ENCODE results near the gene MYOM3.

DNA sequence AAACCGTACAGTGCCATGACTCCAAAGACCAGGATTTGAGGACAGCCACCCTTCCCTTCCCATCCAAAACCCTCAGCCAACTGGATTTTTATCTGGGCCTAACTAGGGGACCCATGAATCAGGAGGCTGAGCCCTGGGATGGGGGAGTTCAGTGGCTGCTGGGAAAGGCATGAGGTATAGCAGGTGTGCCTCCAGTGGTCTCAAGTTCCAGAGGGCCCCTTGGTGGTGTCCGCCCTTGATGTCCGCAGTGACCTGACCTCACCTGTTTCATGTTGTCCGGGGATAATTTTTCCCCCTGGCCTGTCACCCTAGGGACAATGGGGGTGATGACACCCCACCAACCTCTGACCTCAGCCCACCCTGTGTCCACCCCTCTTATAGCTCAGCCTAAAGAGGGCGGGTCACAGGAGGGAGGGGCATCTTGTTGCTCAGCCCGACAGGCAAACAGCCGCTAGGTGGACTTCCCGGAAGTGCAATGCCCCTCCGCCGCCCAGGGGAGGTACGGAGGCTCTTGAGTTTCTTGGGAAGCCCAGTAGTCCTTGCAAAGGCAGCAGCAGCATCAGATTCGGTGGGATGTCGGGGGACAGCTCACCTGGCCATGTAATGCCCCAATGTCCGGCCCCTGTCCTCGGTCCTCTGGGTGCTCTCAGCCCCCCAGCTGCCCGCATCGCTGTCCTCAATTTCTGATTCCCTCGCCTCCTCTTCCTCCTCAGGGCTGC is 44.8 kb upstream of the MYOM3 start:
- TF ChIP-seq, protein P1, sequence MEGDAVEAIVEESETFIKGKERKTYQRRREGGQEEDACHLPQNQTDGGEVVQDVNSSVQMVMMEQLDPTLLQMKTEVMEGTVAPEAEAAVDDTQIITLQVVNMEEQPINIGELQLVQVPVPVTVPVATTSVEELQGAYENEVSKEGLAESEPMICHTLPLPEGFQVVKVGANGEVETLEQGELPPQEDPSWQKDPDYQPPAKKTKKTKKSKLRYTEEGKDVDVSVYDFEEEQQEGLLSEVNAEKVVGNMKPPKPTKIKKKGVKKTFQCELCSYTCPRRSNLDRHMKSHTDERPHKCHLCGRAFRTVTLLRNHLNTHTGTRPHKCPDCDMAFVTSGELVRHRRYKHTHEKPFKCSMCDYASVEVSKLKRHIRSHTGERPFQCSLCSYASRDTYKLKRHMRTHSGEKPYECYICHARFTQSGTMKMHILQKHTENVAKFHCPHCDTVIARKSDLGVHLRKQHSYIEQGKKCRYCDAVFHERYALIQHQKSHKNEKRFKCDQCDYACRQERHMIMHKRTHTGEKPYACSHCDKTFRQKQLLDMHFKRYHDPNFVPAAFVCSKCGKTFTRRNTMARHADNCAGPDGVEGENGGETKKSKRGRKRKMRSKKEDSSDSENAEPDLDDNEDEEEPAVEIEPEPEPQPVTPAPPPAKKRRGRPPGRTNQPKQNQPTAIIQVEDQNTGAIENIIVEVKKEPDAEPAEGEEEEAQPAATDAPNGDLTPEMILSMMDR (IDR thresholded peaks at IDR 0.05) = no peak
- no peak for TF ChIP-seq POLR2A (IDR thresholded peaks at IDR 0.05)

All from body of pancreas (tissue), 4 donors.